Smooth muscle cell (in vitro differentiated cells): ENCODE data around the gene RCOR1. TPM values are rescaled to one million over a fixed set of nuclear protein-coding genes. Genes with fewer than 3 reads are reported as not detected.

Source experiments
- DNase-seq: peaks from one replicate; lab custom pipeline; 2025; ENCODE audit not compliant: unreplicated experiment; lab: John Stamatoyannopoulos, UW
- H2AFZ ChIP-seq: fragments of 200-600 bp; sonication (generic); 2 replicates; pipeline ENCODE4 v1.6.0; 2016; ENCODE audit warnings: antibody characterized with exemption, low read depth, mild to moderate bottlenecking
- H3F3A ChIP-seq: fragments of 200-600 bp; sonication (generic); 2 replicates; pipeline ENCODE4 v1.6.0; 2017; ENCODE audit warnings: antibody characterized with exemption, low read depth
- H3K27ac ChIP-seq: fragments of 200-600 bp; sonication (generic); 2 replicates; pipeline ENCODE4 v1.5.1; 2016; ENCODE audit warnings: low read depth, mild to moderate bottlenecking
- H3K27me3 ChIP-seq: fragments of 200-600 bp; sonication (generic); 2 replicates; pipeline ENCODE4 v1.6.1; 2016; ENCODE audit warnings: low read depth, mild to moderate bottlenecking
- H3K36me3 ChIP-seq: fragments of 200-600 bp; sonication (generic); 2 replicates; pipeline ENCODE4 v1.5.1; 2016; ENCODE audit warnings: low read depth
- H3K4me1 ChIP-seq: fragments of 200-600 bp; sonication (generic); 2 replicates; pipeline ENCODE4 v1.5.1; 2016; ENCODE audit warnings: low read depth
- H3K4me2 ChIP-seq: fragments of 200-600 bp; sonication (generic); 2 replicates; pipeline ENCODE4 v1.6.0; 2016; ENCODE audit warnings: mild to moderate bottlenecking
- H3K4me3 ChIP-seq: fragments of 200-600 bp; sonication (generic); 2 replicates; pipeline ENCODE4 v1.5.1; 2016; ENCODE audit warnings: mild to moderate bottlenecking
- H3K79me2 ChIP-seq: fragments of 200-600 bp; sonication (generic); 2 replicates; pipeline ENCODE4 v1.6.0; 2016; ENCODE audit warnings: low read depth, mild to moderate bottlenecking
- H3K9ac ChIP-seq: fragments of 200-600 bp; sonication (generic); 2 replicates; pipeline ENCODE4 v1.6.0; 2016; ENCODE audit warnings: low read depth
- H3K9me3 ChIP-seq: fragments of 200-600 bp; sonication (generic); replicated peaks from 2 replicates; pipeline ENCODE4 v1.5.1; 2016; ENCODE audit warnings: low read depth
- H4K20me1 ChIP-seq: fragments of 200-600 bp; sonication (generic); 2 replicates; pipeline ENCODE4 v1.6.0; 2016; ENCODE audit warnings: low read depth
- CTCF ChIP-seq: fragments of 200-600 bp; sonication (generic); IDR thresholded peaks from 2 replicates; pipeline ENCODE4 v1.5.1; 2017; ENCODE audit warnings: borderline replicate concordance, mild to moderate bottlenecking, antibody characterized with exemption; ENCODE audit not compliant: insufficient read depth, poor library complexity, severe bottlenecking
- WGBS: methylation state at CpG from one replicate; pipeline ENCODE4 v1.1.7; 2016; ENCODE audit warnings: low lambda C conversion rate; 5-methylcytosine and 5-hydroxymethylcytosine counted together
- polyA plus RNA-seq: library from polyadenylated mRNA; unstranded; fragments of >200 nt; fragmentation: Nextera tagmentation; extraction: Ambion mirVana; gene quantifications from 2 replicates; pipeline ENCODE4 v1.2.1, GENCODE V29; 2016
- total RNA-seq: library from RNA; depleted of rRNA; stranded (reverse); fragments of >200 nt; gene quantifications from 2 replicates; pipeline ENCODE4 v1.2.3, GENCODE V29; 2014

RCOR1 gene
- total and polyA plus RNA-seq, 2 experiments from 2014 or later = 4.4 to 29.3 TPM

- Histone ChIP-seq H4K20me1 (peaks cover 94% of the 10 kb centered on the region), H3K9ac (no peak overlapping the region), H3K27ac (no peak overlapping the region), H3F3A (peaks cover 1% of the 10 kb centered on the region), H3K4me1 (peaks cover 5% of the 10 kb centered on the region), H3K9me3 (no peaks in the 10 kb centered on the region), H3K4me3 (no peak overlapping the region), H3K36me3 (peaks cover 5% of the 10 kb centered on the region), H3K27me3 (no peaks in the 10 kb centered on the region), H3K79me2 (peaks cover 73% of the 10 kb centered on the region), H3K4me2 (no peak overlapping the region), H2AFZ (no peak overlapping the region)
- 73% methylated on average over 3 of the region's 3 CpGs for WGBS
- TF ChIP-seq CTCF = no peak
- DNase-seq = no peak
Observed at GRCh38 chr14:102696856-102697495, 104.5 kb downstream of the RCOR1 start.

- no peak for DNase-seq
- Histone ChIP-seq H3K4me2 (no peak overlapping the region), H3K27me3 (no peaks in the 10 kb centered on the region), H3K9ac (no peak overlapping the region), H2AFZ (no peak overlapping the region), H4K20me1 (peaks cover 89% of the 10 kb centered on the region), H3K79me2 (peaks cover 70% of the 10 kb centered on the region), H3K27ac (no peak overlapping the region), H3K9me3 (no peaks in the 10 kb centered on the region), H3K36me3 (peaks cover 6% of the 10 kb centered on the region), H3K4me3 (no peak overlapping the region), H3F3A (no peaks in the 10 kb centered on the region), H3K4me1 (peaks cover 5% of the 10 kb centered on the region)
- no peak for TF ChIP-seq CTCF
- 97% methylated on average over 6 of the region's 6 CpGs for WGBS
Observed at GRCh38 chr14:102697501-102697900, 105.1 kb downstream of the RCOR1 start.

- Histone ChIP-seq H3K27ac (no peak overlapping the region), H3F3A (no peaks in the 10 kb centered on the region), H3K4me3 (no peak overlapping the region), H4K20me1 (peaks cover 76% of the 10 kb centered on the region), H3K4me2 (no peak overlapping the region), H3K36me3 (peaks cover 18% of the 10 kb centered on the region), H3K27me3 (no peaks in the 10 kb centered on the region), H3K79me2 (peaks cover 80% of the 10 kb centered on the region), H2AFZ (no peak overlapping the region), H3K9ac (no peak overlapping the region), H3K9me3 (peaks cover 3% of the 10 kb centered on the region), H3K4me1 (no peaks in the 10 kb centered on the region)
- TF ChIP-seq CTCF = no peak
- DNase-seq = no peak
- 91% methylated on average over 2 of the region's 2 CpGs for WGBS
Observed at GRCh38 chr14:102699416-102700110, 107.1 kb downstream of the RCOR1 start.
